Ovary (tissue), 3 donors: ENCODE results near the gene PLEKHA7.

ENCODE experiments used
- POLR2A ChIP-seq: fragments of 450-650 bp; IDR thresholded peaks from one replicate; pipeline ENCODE4 v1.6.1; 2017; ENCODE audit warnings: antibody characterized with exemption, mild to moderate bottlenecking, moderate library complexity
- TF ChIP-seq, protein P1 (sequence below), 3 donors: fragments of 450-650 bp in 2 of 3; fragments of 200-600 bp in 1 of 3; IDR thresholded peaks; one replicate each; pipeline versions ENCODE4 v1.5.1 to v1.8.0; 2016 to 2022; ENCODE audit warnings: antibody characterized with exemption in 3 of 3, mild to moderate bottlenecking in 1 of 3
- donor health status: DM: no; HTN: no; CAD: no.

DNA sequence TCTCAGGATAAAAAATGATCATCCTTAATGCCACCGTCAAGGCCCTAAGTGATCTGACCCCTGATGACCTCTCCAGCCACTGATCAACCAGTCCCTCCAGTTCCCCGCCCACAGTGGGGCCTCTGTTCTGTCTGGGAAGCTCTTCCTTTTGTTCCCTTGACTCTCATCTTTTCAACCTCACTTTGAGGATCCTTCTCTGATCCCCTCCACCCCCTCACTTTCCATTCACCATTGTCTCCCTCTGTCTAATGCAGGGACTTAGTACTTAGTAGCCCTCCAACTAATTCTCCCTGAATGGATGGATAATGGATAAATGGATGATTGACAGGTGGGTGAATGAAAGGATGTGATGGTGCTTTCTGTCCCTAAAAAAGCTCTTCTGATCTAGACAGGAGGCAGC lies 230.1 kb downstream of the PLEKHA7 start:
- TF ChIP-seq, protein P1, sequence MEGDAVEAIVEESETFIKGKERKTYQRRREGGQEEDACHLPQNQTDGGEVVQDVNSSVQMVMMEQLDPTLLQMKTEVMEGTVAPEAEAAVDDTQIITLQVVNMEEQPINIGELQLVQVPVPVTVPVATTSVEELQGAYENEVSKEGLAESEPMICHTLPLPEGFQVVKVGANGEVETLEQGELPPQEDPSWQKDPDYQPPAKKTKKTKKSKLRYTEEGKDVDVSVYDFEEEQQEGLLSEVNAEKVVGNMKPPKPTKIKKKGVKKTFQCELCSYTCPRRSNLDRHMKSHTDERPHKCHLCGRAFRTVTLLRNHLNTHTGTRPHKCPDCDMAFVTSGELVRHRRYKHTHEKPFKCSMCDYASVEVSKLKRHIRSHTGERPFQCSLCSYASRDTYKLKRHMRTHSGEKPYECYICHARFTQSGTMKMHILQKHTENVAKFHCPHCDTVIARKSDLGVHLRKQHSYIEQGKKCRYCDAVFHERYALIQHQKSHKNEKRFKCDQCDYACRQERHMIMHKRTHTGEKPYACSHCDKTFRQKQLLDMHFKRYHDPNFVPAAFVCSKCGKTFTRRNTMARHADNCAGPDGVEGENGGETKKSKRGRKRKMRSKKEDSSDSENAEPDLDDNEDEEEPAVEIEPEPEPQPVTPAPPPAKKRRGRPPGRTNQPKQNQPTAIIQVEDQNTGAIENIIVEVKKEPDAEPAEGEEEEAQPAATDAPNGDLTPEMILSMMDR (IDR thresholded peaks at IDR 0.05): no peak
- TF ChIP-seq POLR2A: no peak
